ENCODE results near the gene KCNJ3. TPM values are rescaled to one million over a fixed set of nuclear protein-coding genes. Genes with fewer than 3 reads are reported as not detected.
A peak's percentile ranks its signal among the peaks of the same experiment; 100 is the strongest.

The KCNJ3 gene
- total RNA-seq, 1 donor from 2014 or later, result 0.12 TPM

- H3K4me3 ChIP-seq (ENCODE audit: low read depth, low read length), result no peak overlapping the region
- TF ChIP-seq, protein P1, sequence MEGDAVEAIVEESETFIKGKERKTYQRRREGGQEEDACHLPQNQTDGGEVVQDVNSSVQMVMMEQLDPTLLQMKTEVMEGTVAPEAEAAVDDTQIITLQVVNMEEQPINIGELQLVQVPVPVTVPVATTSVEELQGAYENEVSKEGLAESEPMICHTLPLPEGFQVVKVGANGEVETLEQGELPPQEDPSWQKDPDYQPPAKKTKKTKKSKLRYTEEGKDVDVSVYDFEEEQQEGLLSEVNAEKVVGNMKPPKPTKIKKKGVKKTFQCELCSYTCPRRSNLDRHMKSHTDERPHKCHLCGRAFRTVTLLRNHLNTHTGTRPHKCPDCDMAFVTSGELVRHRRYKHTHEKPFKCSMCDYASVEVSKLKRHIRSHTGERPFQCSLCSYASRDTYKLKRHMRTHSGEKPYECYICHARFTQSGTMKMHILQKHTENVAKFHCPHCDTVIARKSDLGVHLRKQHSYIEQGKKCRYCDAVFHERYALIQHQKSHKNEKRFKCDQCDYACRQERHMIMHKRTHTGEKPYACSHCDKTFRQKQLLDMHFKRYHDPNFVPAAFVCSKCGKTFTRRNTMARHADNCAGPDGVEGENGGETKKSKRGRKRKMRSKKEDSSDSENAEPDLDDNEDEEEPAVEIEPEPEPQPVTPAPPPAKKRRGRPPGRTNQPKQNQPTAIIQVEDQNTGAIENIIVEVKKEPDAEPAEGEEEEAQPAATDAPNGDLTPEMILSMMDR (conservative IDR thresholded peaks at IDR 0.05; ENCODE audit: low read depth, low read length), result peak; percentile 17
- no peak for DNase-seq (ENCODE audit: low read depth)
Observed at GRCh38 chr2:154700136-154700535, 1.6 kb downstream of the KCNJ3 start.

- no peak for DNase-seq (ENCODE audit: low read depth)
- TF ChIP-seq, protein P1 (conservative IDR thresholded peaks at IDR 0.05; ENCODE audit: low read depth, low read length), result no peak
- H3K4me3 ChIP-seq (ENCODE audit: low read depth, low read length), result no peak overlapping the region
Observed at GRCh38 chr2:154704991-154705390, 6.5 kb downstream of the KCNJ3 start.

- TF ChIP-seq, protein P1 (conservative IDR thresholded peaks at IDR 0.05; ENCODE audit: low read depth, low read length), result no peak
- no peak for DNase-seq (ENCODE audit: low read depth)
- no peak overlapping the region for H3K4me3 ChIP-seq (ENCODE audit: low read depth, low read length)
Observed at GRCh38 chr2:154706660-154707059, 8.2 kb downstream of the KCNJ3 start.

DNA sequence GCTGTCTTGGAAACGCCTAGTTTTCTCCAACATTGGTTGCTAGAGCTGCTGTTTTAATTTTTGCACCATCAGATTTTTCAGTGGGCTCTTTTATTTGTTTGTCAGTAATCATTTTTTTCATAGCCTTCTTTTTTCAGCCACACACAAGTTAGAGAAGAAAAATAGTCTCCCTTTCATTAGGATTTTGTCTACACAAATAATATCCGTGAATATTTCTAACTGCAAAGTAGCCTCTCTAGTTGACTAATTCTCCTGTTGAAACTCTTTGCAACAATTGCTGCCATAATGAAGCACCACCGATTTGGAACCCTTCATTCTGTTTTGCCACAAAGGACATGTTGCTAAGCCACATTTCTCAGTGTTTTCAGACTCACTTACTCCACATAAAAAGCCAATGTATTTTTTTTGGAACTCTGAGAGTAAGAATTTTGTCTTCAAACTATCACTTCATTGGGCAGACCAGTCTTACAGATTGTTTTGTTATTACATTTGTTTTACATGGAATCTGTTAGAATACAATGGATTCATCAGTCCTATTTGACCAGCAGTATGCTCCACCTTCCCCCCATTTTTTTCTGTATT, 9.6 kb downstream of the KCNJ3 start:
- no peak overlapping the region for H3K4me3 ChIP-seq (ENCODE audit: low read depth, low read length)
- DNase-seq (ENCODE audit: low read depth), result no peak
- TF ChIP-seq, protein P1 (conservative IDR thresholded peaks at IDR 0.05; ENCODE audit: low read depth, low read length), result no peak

- TF ChIP-seq, protein P1 (conservative IDR thresholded peaks at IDR 0.05; ENCODE audit: low read depth, low read length), result no peak
- H3K4me3 ChIP-seq (ENCODE audit: low read depth, low read length), result no peak overlapping the region
- peak; percentile 43 for DNase-seq (ENCODE audit: low read depth)
Observed at GRCh38 chr2:154709215-154709614, 10.7 kb downstream of the KCNJ3 start.

DNA sequence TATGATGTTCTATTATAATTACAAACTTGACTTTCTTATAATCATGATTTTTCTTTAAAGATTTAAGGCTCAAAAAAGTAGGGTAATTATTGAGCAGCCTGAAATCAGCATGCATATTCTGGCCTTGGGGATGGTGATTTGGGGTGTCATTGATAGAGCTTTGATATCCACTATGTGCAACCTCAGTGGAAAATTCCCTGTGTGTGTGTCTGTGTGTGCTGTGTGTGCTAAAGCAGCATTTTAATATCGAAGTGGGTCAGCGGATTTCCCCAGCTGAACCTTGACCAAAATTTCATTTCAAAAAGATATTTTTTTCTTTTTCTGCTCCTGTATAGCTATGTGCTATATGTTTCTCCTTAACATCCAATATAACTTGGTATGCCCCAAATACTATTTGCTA, 11.6 kb downstream of the KCNJ3 start:
- TF ChIP-seq, protein P1 (conservative IDR thresholded peaks at IDR 0.05; ENCODE audit: low read depth, low read length), result no peak
- DNase-seq (ENCODE audit: low read depth), result no peak
- no peak overlapping the region for H3K4me3 ChIP-seq (ENCODE audit: low read depth, low read length)

DNA sequence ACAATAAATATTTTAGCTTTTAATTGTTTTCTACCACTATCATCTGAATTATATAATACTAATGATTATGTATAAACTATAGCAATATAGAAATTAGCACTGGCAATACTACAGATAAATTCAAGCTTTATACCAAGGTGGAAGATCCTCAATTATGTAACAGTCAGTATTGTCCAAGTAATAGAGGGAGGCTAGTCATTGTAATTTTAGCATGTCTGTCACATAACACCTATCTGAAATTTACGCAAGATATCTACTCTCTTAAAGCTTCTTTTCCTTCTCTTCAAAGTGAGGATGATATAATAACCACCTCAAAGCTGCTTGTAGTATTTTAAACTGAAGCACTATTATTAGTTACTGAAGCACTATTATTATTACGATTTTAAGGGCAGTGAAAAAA, 12.2 kb downstream of the KCNJ3 start:
- no peak overlapping the region for H3K4me3 ChIP-seq (ENCODE audit: low read depth, low read length)
- TF ChIP-seq, protein P1 (conservative IDR thresholded peaks at IDR 0.05; ENCODE audit: low read depth, low read length), result no peak
- no peak for DNase-seq (ENCODE audit: low read depth)

All from epithelial cell of proximal tubule (primary cell).